GM12865 (cell line): Measurements from ENCODE around the gene ACBD6.

Source experiments
- DNase-seq: peaks from one replicate; pipeline ENCODE4 v3.0.0; 2010; ENCODE audit warnings: low read depth
- H3K4me3 ChIP-seq: 2 replicates; pipeline ENCODE4 v1.5.1; 2011; ENCODE audit warnings: mild to moderate bottlenecking, low read depth, low read length, control low read depth
- TF ChIP-seq, protein P1 (sequence below): IDR thresholded peaks from 2 replicates; pipeline ENCODE4 v1.5.1; 2011; ENCODE audit warnings: low read length, control low read depth, low read depth, inconsistent platforms; ENCODE audit not compliant: insufficient read depth; ENCODE audit errors: missing control alignments

The ACBD6 gene

DNA sequence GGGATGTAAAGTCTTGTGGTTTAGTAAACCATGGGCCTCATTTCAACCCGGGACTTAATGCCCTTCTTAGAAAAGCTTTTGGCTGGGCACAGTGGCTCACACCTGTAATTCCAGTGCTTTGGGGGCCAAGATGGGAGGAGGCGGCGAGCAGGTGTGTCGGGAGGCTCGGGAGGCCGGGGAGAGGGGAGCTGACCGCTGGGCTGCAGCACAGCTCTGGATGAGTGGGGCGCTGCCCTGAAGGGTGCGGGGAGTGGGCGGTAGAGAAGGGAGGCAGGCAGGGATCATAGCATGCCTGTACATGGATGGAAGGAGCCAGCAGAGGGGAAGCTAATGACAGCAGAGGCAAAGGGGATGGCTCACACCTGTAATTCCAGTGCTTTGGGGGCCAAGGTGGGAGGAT lies 241.3 kb downstream of the ACBD6 start:
- DNase-seq = no peak
- TF ChIP-seq, protein P1, sequence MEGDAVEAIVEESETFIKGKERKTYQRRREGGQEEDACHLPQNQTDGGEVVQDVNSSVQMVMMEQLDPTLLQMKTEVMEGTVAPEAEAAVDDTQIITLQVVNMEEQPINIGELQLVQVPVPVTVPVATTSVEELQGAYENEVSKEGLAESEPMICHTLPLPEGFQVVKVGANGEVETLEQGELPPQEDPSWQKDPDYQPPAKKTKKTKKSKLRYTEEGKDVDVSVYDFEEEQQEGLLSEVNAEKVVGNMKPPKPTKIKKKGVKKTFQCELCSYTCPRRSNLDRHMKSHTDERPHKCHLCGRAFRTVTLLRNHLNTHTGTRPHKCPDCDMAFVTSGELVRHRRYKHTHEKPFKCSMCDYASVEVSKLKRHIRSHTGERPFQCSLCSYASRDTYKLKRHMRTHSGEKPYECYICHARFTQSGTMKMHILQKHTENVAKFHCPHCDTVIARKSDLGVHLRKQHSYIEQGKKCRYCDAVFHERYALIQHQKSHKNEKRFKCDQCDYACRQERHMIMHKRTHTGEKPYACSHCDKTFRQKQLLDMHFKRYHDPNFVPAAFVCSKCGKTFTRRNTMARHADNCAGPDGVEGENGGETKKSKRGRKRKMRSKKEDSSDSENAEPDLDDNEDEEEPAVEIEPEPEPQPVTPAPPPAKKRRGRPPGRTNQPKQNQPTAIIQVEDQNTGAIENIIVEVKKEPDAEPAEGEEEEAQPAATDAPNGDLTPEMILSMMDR = no peak
- no peak overlapping the region for H3K4me3 ChIP-seq

DNA sequence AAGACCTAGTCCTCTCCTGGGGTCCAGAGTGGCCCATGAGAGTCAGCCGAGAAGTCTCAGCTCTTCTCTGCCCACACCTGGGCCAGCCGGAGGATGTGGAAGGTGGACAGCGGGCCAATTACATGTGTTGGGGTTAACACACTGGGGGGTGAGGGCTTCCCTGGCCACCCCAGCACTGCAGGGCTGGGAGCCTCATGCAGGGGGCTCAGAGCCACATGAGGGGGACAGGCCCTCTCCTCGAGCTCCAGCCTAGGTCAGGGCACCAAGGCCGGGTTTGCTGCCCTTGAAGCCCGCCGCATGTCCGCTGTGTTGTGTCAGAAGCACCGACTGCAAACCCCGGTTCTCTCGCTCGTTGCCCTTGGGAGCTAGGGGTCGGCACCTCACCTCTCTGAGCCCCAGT lies 241.8 kb downstream of the ACBD6 start:
- no peak overlapping the region for H3K4me3 ChIP-seq
- no peak for DNase-seq
- TF ChIP-seq, protein P1 = no peak

DNA sequence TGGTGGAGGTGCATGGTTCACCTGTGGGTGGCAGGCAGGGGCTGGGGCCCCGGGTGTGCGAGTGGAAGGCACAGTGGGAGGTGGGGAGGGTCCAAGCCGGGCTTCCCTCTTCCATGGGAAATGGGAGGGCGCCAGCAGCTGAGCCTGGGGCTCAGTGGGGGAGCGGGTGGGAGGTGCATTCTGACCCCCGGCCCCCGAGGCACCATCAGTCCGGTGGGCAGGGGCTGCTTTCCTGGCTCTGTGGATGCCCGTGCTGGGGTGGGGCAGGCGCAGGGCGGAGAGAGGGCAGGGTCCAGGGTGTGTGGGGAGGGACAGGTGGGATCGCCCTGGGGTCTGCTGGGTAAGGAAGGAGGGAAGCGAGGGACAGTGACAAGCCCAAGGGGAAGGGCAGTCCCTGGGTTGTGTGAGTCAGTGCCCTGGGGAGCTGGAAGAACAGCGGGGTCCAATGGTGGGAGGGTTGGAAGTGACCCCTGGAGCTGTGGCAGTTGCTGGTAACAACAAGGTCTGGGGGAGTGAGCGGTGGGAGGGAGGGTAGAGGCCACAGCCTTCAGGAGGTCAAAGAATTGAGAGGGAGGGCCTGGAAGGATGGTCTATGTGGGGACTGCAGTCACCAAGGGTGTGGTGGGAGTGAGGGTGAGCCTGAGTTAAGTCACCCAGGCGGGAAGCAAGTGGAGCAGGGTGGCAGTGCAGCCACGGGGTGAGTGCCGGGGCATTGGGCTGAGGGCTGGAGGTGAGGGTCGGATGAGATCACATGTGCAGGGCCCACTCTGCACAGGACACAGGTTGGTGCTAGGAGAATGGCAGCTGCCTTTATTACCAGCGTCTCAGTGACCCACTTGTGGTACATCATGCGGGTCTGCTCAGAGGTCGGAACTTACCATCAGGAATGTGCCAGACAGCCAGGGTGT lies 242.7 kb downstream of the ACBD6 start:
- DNase-seq = no peak
- no peak overlapping the region for H3K4me3 ChIP-seq
- TF ChIP-seq, protein P1 = no peak

DNA sequence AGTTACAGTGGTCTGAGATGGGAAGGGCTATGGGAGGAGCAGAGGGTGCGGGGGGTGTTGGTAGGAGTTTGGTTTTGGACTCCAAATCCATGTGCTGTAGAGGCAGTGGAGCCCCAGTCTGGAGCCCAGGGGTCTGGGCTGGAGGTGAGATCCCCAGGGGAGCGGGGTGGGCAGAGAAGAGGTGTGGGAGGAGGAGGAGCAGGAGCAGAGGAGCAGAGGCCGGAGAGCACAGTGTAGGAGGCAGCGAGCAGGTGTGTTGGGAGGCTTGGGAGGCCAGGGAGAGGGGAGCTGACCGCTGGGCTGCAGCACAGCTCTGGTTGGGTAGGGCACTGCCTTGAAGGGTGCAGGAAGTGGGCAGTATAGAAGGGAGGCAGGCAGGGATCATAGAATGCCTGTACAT lies 243.4 kb downstream of the ACBD6 start:
- DNase-seq = no peak
- TF ChIP-seq, protein P1 = no peak
- H3K4me3 ChIP-seq = no peak overlapping the region

DNA sequence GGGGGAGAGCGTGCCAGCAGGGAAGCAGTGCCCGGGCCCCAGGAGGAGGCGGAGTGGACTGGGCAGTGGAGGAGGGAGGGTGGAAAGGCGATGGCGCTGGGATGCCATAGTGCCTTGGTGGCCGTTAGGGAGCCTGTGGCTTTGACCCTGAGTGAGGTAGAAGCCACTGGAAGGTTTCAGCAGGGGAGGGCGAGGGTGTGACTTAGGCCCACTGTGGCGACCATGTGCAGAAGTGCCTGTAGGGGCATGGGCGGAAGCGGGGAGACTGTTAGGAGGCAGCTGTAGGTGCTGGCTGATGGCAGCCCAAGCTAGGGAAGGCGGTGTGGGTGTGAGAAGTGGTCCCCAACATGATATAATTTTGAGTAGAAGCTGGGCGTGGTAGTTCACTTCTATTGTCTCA lies 244.1 kb downstream of the ACBD6 start:
- TF ChIP-seq, protein P1 = no peak
- no peak overlapping the region for H3K4me3 ChIP-seq
- no peak for DNase-seq

DNA sequence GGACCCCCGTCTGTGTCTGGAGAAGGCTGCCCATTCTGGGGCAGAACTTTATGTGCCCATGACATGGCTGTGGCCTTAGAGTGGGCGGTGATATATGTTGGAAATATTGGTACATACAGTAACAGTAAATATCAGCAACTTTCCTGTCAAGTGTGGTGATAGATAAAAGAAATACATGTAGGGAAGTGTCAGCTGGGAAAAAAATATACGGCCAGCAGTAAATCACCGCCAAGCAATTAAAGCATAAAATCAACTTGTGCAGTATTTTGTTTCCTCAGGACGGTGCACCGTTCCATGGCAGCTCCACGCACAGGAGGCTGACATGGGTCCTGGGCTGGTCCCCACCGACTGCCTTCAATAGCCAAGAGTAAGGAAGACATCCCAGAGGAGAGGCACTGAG lies 244.9 kb downstream of the ACBD6 start:
- DNase-seq = no peak
- TF ChIP-seq, protein P1 = no peak
- no peak overlapping the region for H3K4me3 ChIP-seq

DNA sequence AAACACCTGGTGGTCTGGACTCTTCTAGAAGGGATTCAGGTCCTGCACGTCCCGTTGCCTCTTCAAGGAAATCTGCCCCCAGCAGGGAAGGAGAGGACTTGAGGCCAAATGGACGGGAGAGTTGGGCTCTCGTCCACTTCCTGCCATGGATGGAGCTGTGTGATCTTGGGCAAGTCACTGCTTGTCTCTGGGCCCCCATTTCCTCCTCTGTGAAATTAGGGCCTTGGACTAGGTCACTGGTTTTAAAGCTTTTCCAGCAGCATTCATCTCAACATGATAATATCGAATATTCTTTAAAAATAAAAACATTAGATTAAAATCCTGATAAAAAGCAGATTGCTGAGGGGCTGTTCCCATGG lies 245.4 kb downstream of the ACBD6 start:
- H3K4me3 ChIP-seq = no peak overlapping the region
- no peak for DNase-seq
- TF ChIP-seq, protein P1 = no peak
